Fibroblast of skin of left quadriceps (primary cell): ENCODE measurements around the gene AUTS2.

Experiments used
- DNase-seq, 2 experiments: peaks; one replicate each; pipeline ENCODE4 v3.0.0-alpha.2; 2013; ENCODE audit warnings: low read depth in 2 of 2

AUTS2 gene

DNA sequence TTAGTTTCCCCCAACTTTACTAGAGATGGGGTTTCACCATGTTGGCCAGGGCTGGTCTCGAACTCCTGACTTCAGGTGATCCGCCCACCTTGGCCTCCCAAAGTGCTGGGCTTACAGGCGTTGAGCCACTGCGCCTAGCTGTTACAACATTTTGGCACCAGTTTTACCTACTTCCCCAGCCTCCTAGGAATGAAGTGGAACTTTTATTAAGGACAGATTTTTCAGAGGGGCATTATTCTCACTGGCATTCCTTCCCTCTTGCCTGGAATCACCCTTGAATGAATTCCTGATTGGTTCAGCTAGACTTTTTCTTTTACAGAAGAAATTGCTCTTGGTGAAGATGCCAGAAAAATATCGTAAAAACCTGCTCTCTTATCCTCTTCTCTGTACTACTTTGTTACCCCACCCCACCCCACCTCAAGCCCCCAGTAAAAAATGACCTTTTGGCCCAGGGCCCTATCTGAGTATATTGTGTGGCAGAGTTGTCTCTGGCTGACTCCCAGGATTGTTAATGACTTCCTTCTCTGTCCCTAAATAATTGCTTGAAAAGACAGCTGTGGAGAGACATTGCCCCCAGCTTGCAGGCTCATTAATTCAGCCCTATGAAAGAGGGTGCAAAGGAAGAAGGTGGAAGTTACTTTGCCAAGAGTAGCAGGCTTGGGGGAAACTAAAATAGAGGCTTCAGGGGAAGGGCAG lies 189.6 kb downstream of the AUTS2 start:
- no peak for DNase-seq

DNA sequence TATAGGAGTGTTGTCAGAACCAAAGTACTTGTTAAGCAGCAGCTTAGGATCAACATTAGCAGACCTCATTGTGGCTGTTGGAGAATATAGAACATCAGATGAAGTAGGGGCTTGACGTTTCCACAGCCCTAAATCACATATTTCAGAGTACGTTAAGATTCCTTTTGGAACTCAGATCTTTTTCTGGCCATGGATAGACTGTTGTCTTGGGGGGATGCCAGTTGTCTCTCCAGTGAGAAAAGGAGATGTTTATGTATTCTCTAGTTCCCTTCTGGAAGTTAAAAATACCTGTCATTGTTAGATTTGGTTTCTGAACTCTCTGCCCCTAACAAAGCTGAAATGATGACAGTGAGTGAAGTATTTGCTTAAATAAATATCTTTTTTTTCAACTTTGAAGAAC lies 191.3 kb downstream of the AUTS2 start:
- no peak for DNase-seq

GRCh38 chr7:69790977-69791724 lies 192.9 kb downstream of the AUTS2 start:
- DNase-seq: no peak

DNA sequence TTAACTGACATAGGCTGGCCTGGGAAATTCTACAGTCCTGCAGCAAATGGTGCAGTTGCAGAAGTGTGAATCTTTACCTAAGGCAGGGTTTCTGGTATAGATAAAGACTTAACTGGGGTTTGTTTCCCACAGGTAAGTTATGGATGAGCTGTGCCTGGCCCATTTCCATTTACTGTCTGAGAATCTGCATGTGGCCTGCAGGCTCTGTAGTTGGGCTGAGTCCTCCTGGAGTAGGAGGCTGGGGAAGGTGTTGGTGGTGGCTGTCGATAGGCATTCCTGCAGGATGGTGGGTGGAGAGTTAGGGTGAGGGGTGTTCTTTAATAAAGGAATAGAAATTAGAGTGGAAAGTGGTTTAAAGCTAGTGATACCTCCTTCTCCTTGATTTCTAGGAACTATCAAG lies 193.5 kb downstream of the AUTS2 start:
- DNase-seq: no peak

GRCh38 chr7:69795932-69796331 lies 197.7 kb downstream of the AUTS2 start:
- DNase-seq: no peak

DNA sequence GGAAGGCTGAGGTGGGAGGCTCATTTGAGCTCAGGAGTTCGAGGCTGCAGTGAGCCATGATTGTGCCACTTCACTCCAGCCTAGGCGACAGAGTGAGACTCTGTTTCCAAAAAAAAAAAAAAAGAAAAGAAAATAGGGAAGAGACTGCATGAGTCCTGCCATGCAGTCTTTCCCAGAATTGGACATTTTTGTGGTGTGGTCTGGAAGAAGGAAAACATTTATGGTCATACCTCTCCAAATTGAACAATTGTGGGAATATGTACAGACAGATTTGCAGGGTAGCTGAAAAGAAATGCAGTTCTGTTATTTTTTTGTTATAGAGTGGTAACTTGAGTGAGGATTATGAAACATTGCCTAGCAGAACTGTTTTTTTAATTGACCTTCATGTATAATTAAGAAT lies 198.1 kb downstream of the AUTS2 start:
- no peak for DNase-seq

GRCh38 chr7:69799048-69799697 lies 200.9 kb downstream of the AUTS2 start:
- DNase-seq: no peak

- no peak for DNase-seq
Measured at GRCh38 chr7:69799990-69800389, 201.7 kb downstream of the AUTS2 start.

GRCh38 chr7:69800495-69800894 lies 202.2 kb downstream of the AUTS2 start:
- no peak for DNase-seq

GRCh38 chr7:69801729-69802682 lies 203.7 kb downstream of the AUTS2 start:
- DNase-seq: no peak

DNA sequence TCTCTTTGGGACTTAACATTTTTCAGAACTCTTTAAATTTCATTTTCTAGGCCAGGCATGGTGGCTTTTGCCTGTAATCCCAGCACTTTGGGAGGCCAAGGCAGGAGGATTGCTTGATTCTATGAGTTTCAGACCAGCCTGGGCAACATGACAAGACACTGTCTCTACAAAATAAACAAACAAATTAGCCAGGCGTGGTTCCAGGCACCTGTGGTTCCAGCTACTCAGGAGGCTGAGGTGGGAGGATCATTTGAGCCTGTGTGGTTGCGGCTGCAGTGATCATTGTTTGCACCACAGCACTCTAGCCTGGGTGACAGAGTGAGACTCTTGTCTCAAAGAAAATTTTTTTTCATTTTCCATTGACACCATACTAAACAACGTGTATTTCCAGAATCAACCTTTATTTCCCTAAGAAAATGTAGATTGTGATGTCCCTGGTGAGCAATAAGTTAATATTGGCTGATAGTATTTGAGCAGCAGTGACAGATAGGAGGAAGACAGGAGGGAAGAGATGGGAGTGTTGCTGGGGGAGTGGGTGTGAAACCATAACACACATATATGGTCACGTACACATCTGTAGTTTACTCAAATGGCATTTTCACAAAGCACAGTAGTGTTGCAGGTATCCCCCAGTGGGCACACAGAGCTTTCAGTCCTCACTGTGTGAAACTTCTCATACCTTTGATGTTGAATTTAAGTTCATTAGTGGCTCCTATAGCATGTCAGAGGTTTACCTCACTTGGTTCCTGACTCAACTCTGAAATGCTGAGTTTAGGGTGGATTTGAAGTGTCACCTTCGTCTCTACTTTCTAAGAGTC lies 205.6 kb downstream of the AUTS2 start:
- DNase-seq: no peak

- no peak for DNase-seq
Measured at GRCh38 chr7:69804962-69805361, 206.7 kb downstream of the AUTS2 start.

- peak; percentile 53 for DNase-seq
Measured at GRCh38 chr7:69808391-69808790, 210.1 kb downstream of the AUTS2 start.

DNA sequence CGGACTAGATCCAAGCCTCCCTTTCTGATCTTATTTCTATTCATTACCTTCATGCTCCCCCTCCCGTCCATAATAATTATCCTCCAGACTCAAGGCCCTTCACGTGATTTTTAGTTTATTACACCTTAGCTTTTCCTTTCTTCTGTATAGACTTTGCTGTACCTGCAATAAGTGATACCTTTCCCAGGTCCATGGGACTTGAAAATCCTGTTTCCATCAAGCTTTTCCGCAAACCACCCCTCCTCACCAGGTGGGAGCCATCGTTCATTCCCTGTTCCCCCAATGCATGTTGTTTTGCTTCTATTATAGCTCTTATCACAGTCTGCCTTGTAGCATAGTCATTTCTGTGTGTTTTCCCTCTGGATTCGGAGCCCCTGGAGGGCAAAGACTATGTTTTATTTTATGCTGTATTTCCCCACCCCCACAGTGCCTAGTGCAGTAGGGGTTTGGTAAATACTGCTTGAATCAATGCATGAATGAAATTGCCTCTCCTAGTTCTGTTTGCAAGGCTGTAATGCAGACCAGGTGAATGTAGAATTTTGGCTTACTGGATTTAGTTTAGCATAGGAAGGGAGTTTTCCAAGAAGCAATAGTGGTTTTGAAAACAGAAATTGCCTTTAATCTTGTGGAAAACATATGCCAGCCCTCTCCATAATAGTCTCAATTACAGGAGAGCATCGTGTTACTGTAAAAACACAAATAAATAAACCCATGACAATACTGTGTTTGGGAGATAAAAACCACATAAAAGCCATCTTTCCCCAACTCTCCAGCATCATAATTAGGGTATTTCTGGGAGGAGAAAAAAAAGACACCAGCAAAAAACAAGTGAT lies 213.4 kb downstream of the AUTS2 start:
- DNase-seq: no peak

DNA sequence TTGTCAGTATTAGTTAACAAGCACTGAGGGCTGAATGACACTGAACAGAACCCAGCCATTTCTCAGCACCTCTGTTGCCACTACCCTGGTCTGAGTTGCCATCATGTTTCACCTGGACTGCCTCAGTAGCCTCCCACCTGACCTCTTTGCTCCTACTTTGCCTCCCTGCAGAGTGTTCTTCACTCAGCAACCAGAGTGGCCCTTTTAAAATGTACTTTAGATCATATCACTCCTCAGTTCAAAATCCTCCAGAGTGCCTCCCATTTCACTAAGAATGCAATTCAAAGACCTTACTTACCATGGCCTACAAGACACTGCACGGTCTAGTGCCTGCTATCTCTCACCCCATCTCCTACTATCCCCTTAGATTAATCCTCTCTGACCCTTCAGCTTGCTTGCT lies 214.5 kb downstream of the AUTS2 start:
- DNase-seq: no peak

DNA sequence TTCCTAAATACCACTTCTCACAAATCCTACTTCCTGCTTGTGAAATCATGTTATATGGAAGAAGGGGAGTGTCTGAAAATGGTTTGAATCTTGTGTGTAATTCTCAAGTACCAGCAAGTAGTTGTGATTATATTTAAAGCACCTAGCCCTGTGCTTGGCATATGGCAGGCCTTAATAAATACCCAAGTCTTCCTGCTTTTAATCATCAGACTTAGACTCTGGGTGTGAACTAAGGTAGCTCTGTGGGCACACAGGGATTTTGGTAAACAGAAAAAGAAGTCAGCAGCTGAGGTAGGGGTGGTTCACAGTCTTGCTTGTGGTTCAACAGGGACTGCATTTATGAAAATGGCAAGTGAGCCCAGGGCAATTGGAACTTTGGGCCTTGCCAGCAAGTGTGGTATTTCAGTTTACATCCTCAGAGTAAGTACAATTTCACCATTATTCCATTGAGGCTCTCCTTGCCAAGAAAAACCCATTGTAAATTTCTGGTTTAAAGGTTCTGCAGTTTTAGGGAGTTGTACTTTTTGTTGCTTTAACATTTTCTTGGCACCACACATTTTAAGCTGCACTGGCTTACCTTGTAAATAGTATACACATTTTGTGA lies 215.5 kb downstream of the AUTS2 start:
- no peak for DNase-seq

DNA sequence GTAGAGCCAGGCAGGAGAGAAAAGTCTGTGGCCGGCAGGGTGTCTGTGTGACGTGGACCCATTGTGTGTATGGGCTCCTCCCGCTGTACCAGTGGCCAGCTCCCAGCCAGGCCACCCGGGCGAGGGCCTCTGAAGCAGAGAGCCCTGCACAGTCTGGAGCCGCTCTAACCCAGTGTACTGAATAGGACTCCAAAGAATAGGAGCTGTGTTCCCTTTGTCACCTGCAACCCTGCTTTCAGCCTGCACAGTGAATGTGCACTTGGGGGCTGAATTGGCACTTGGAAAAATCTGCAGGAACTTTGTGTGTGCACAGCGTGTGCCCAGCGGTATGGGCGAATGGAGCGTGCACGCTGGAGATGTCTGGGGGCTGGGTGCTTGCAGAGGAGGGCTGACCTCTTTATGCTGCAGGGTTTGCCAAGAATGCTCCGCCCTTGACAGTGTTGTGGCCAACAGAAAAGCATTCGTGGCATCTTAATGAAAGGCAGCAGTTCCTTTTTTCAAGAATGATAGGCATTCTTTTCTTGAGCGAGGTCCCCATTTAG lies 216.2 kb downstream of the AUTS2 start:
- peak; percentile 72 to 74 for DNase-seq

GRCh38 chr7:69816501-69816900 lies 218.2 kb downstream of the AUTS2 start:
- DNase-seq: no peak

- peak; percentile 85 to 86 for DNase-seq
Measured at GRCh38 chr7:69817121-69817520, 218.8 kb downstream of the AUTS2 start.
